ENCODE data around the gene SLC22A23. TPM values are rescaled to one million over a fixed set of nuclear protein-coding genes. Genes with fewer than 3 reads are reported as not detected.
"Not testable (repeated sequence)": the region's sequence is repeated elsewhere in the genome, so short reads cannot be mapped to it uniquely, and the experiment has no call there.

SLC22A23 gene
- total RNA-seq, 1 donor from 2014 or later: 44.3 TPM

DNA sequence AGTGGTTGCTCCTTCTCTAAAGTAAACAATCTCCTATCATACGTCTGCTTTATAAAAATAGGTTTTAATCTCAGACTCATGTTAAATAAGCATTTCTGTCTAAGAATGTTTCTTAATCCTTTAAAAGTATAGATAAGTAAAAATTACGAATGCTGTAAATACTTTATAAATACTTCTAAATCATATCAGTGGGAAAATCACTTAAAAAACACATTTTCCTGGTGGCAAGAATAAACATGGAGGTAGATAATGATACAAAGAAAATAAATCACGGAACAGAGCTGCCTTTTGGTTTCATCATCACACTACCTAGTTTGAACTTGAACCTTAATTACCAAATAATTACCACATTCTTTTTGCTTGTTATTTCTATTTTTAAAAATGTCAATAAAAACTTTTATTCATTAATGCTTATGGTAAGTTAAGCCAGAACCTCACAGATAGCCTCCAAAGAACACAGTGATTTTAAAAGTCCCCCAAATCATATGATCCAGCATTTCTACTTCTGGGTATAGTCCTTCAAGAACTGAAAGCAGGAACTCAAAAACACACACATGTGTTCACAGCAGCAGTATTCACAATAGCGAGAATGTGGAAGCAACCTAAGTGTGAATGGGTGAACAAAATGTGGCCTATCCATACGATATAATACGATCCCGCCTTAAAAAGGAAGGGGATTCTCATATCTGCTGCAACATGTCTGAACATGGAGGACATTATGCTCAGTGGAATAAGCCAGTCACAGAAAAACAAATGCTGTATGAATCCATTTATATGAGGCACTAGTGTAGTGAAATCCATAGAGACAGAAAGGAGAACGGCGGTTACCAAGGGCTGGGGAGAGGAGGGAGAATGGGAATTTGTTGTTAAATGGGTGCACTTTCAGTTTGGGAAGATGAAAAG, 72.4 kb downstream of the SLC22A23 start:
- no peak for DNase-seq

DNA sequence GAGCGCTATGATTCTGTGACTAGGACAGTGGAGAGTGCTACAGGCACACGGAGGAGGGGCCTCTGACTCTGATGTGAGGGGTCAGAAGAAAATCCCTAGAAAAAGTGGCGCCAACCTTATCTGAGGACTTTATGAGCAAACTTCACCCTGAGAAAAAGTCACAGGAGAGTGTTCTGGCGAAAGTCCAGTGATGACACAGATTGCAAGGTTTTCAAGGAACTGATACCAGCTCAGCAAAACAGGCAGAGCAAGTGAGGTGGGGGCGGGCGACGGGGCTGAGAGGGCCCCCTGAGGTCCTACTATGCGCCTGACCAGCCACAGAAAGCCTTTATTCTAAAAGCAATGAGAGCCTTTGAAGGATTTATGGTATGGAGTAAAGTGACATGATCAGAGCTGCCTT, 73.3 kb downstream of the SLC22A23 start:
- DNase-seq: no peak

DNA sequence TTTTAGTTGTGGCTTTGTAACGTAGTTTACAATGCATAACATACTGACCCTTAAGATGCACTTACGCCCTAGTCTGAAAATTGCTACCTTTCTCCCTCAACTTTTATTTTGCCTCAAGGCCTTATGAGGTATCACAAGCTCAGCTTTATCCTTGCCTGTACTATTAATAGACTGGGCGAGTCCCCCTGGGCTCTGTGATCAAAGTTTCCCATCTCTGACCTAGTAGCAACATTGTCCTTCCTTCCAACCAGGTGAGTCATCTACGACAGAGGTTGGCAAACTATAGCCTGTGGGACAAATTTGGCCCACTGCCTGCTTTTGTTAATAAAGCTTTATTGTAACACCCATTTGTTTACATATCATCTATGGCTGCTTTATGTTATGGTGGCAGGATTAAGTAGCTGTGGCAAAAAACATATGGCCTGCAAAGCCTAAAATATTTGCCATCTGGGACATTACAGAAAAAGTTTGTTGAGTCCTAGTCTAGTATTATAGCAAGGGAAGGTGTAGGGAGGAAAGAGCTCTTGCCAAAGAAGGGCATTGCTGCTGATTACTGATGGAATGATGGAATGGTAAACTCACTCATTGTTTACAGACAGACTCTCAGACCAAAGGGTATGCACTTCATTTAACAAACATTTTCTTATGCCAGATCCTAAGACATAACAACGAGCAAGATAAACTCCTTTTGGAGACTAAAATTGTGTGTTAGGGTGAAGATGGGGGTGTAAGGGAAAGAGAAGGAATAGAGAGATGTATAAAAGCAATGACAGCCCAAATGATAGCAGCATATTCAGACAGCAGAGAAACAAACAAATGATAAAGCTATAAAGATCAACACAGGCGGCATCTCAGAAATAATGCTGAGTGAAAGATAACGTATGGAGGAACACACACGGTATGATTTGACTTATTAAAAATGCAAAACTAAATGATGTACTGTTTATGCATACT, 74.2 kb downstream of the SLC22A23 start:
- DNase-seq: no peak

DNA sequence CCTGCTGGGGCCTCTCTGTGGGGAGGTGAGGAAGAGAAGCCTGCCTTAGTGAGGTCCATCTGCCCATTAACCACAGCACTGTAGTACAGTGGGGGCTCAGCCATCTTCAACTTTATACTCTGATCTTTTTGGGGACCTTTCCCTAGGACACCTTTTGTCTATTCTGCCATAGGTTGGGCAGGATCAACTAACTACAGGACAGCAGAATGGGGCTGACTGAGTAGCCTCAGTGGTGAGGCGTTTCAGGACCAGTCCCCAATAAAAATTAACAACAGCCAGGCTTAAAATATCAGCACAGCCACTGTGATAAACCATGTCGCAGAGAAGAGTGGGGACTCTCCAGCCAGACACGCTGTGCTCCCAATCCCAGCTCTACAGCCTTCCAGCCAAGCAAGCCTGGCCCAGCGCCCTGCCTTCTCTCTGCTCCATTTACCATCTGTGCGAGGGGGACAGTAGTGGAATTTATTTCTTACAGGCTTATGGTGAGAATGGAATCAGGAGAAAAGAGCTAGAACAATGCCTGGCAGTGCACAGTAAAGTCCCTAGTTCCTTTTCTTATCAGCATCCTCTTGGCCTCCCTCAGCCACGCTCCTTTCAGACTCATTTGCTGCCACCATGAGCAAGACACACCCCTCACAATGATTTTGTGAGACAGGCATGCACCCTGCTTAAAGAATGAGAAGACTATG, 75.5 kb downstream of the SLC22A23 start:
- DNase-seq: peak; percentile 59

DNA sequence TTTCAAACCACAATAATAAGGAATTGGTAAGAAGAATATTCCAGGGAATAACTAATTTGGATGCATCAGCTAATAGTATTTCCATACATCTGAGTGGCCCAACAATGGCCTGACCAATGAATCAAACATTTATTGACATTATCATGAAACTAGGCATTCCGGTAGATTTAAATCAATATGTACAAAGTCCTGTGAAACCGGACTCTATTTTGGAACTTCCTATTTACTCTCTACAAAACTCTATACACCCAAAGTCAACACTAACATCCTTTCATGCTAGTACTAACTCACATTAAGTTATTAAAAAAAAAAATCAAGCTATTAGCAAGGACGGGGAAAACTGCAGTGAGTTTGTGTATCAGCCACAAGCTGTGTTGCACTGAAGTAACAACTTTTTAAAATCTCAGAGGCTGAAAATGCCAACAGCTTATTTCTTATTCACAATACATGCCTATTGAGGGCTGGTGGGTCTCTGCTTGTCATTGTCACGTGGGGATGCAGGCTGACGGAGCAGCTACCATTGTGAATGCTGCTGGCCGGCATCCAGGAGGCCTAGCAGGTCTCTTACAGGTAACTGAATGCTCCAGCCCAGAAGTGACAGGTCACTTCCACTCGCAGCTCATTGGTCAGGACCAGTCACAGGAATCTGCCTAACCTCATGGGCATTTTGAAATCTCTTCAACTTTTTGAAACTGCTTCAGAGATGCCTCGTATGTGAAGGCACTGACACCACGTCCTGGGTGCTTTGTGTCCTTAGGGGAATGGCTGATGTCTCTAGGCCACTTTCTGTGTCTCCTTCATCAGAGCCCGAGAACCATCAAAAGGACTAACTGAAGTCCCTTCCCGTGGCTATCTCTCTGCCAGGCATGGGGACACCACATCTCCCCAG, 76.3 kb downstream of the SLC22A23 start:
- DNase-seq: no peak

DNA sequence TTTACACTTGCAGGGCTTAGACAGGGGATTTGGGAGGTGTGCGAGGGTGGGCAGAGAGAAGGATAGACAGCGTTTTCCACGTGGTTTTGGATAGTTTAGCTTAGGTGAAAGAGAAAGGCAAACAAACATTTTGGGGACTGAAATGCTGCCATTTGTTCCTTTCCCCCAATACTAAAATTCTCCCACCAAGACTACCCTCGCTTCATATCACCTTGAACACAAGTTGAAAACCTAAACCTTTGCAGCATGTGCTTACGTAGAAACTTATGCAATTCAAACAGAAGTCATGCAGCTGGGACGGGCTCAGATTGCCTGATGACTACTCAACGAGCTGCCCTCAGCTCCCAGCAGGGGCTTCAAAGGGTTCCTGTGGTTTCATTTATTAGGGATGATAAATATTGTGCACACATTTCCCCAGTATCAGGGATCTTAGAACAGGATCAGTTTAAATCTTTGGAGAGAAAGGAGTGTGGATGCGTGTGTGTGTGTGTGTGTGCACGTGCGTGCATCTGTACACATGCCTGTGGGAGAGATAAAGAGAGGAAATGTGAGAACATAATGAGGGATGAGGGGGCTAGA, 77.3 kb downstream of the SLC22A23 start:
- DNase-seq: no peak

DNA sequence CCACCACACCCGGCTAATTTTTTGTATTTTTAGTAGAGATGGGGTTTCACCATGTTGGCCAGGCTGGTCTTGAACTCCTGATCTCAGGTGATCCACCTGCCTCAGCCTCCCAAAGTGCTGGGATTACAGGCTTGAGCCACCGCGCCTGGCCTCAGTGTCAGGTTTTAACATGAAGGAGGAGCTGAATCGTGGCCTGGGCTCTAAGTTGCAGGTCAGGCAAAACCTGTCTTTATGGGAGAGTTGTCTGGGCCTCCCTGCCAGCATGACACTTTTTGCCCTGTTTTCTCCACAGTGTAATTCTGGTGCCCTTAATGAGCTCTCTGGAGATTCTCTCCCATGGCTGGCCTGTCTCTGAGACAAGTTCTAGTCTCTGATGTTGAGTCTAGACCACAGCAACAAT, 78.0 kb downstream of the SLC22A23 start:
- DNase-seq: not testable (repeated sequence)

DNA sequence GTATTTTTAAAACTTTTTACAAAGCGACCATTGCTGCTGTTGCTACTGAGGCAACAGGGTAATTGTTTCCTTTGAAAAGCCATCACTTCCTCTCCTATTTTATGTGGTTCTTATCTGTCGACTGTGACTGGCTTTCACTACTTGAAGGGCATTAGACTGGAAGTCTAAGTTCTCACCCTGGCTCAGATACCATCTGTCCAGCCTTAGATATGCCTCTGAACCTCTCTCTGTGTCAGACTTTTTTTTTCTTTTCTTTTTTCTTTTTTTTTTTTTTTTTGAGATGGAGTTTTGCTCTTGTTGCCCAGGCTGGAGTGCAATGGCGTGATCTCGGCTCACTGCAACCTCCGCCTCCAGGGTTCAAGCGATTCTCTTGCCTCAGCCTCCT, 78.5 kb downstream of the SLC22A23 start:
- DNase-seq: not testable (repeated sequence)

DNA sequence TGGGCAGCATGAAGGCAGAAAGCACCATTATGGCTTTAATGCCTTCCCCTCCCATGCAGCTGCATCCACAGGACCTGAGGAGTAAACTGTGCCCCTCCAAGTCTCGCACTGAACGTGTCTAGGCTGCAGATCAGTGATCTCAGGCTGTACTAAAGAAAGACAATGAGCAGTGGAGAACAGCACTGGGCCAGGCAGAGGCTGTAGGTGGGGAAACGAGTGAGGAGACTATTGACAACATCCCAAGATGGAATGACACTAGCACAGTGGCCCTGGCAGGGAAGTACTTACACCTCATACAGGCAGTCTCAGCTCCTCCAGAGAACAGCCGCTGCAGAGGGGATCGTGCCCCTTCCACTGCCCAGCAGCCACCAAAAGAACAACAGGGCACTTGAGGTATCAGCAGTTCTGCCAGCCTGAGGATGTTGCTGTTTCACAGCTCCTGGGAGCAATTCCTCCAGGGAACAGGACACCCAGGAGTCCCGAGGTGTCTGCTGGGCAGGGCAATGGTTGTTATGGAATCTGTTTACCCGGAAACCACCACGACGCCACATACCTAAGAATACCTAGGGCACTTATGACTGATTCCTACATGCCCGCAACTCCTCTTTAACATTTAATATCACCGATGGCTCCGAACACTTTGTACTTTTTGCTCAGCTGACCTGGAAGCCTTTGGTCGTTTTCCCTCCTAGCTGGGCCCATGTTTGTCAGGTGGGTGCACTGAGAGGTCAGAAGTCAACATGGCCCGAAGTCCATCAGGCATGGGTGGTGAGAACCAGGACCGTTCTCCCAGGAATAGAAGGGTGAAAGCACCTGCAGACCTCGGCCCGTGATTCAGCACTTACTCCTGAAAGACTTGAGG, 79.1 kb downstream of the SLC22A23 start:
- DNase-seq: peak; percentile 27

DNA sequence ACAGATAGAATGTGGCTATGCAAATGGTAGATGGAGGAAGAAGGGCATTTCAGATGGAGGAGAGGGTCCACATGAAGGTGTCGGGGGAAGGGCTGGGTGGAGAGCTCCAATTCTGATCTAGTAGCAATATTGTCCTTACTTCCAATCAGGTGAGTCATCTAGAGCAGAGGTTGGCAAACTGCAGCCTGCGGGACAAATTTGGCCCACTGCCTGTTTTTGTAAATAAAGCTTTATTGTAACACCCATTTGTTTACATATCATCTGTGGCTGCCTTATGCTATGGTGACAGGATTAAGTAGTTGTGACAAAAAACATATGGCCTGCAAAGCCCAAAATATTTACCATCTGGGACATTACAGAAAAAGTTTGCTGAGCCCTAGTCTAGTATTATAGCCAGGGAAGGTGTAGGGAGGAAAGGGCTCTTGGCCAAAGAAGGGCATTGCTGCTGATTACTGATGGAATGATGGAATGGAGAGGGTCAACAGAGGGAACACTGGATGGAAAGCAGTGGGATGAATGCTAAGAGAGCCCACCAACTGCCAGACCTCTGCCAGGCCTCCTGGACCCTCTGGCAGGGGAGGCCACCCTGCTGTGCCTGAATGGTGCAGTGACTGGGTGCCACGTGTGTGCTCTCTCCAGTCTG, 79.8 kb downstream of the SLC22A23 start:
- DNase-seq: no peak

DNA sequence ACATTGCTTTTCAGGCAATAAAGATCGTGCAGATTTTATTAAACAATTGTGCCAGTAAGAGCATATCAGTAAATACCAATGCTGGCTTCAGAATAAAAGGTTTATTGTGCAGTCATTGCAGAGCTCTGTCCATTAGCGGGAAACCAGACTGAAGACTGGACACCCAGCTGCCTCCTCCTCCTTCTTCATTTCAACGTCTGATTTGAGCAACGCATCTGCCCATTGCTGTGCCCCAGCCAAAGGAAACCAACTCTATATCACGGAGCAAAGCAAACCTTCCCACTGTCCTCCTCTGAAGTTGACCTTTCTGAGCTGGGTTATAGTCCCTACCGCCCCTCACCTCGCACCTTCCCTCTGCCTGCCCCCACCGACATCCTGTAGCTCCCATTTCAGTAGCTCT, 80.8 kb downstream of the SLC22A23 start:
- DNase-seq: no peak

DNA sequence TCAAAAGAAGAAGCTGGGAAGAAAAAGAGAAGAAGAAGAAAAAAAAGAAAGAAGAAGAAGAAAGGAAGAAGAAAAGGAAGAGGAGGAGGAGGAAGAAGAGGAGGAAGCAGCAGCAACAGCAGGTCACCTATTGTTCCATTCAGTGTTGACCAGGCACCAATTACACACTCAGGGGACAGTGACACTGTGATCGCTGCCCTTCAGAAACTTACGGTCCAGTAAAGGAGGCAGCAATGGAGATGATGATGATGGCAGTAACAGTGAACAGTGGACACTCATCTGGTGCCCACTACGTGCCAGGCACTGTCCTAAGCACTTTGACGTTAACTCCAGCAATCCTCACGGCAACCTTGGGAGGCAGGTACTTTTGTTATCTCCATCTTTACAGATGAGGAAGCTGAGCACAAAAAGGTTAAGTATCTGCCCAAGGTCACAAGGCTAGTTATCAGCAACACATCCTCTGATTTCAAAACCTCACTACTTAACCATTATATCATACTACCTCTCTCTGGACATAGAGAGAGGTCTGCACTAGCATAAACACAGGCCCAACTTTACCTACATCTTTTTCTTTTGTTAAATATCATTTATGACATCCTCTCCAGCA, 83.2 kb downstream of the SLC22A23 start:
- no peak for DNase-seq

DNA sequence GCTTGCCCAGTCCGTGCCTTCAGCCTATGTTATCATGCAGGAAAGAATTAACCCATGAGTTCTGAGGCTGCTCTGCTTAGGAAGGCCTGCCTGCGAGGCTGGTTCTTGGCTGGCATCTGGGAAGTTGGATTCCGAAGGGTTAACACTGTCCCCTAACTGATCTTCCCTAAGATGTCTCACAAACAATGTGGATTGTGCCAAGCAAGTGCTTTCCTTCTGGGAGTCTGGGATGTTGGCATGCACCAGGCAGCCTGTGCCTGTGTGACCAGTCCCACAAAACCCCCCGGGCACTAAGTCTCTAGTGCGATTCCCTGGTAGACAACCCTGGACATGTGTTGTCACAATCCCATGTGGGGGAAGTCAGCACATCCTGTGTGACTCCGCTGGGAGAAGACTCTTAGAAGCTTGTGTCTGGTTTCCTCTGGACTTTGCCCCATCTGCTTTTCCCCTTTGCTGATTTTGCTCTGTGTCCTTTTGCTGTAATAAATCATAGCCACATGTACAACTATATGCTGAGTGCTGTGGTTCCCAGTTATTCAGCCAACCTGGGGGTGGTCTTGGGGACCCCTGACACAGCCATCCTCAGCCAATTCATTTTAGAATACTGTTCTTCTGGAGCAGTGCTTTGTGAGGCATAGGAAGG, 83.8 kb downstream of the SLC22A23 start:
- no peak for DNase-seq

DNA sequence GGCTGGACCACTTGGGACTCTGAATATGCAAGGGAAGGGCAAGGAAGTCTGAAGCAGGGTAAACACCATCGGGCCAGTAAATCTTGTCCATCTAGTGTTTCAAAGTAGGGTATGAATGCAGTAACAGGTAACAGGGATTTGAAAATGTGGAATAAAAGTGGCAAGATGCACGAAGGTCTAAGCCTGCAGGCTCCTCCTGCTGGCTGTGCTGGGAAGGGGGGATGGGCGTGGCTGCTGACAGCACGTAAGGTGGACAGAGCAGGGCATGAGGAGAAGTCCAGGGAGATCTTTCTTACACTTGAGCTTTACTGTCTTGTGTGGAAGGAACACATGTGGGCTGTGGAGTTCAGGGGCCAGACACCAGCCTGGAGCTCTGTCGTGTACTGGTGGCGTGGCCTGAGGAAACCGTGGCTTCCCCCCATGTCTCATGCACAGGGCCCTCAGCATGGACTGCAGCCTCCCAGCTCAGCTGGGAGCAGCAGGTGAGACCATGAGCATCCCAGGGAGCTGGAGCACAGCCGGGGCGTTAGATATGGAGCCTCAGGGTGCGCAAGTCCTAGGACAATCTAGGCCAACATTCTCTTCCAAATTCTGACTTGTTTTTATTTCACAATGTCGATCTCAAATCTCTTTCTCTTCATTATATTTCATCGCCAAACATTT, 84.5 kb downstream of the SLC22A23 start:
- no peak for DNase-seq

DNA sequence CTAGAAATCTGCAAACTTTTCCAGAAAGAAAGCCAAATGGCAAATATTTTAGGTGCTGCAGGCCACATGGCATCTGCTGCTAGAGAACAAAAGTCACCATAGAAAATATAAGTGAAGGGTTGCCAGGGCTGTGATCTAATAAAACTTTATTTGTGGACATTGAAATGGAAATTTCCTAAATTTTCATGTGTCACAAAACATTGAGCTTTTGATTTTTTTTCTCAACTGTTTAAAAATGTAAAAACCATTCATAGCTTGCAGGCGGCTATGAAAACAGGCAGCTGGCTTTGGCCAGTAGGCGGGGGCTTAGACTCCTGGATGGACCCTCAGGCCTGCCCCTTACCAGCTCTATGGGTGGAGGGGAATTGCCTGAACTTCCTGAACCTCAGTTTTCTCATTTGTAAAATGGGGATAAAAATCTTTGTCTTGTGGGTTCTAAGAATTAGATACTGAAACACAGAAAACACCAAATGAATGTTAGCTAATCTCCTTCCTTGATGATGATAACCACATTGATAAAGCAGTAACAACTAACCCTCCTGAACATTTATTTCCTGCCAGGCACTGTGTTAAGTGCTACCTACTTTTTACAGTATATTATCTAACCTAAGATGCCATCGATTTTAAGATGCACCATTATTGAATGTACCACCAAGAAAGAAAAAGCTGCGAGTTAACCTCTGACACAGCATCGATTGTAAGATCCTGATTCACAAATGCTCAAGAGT, 85.5 kb downstream of the SLC22A23 start:
- no peak for DNase-seq

DNA sequence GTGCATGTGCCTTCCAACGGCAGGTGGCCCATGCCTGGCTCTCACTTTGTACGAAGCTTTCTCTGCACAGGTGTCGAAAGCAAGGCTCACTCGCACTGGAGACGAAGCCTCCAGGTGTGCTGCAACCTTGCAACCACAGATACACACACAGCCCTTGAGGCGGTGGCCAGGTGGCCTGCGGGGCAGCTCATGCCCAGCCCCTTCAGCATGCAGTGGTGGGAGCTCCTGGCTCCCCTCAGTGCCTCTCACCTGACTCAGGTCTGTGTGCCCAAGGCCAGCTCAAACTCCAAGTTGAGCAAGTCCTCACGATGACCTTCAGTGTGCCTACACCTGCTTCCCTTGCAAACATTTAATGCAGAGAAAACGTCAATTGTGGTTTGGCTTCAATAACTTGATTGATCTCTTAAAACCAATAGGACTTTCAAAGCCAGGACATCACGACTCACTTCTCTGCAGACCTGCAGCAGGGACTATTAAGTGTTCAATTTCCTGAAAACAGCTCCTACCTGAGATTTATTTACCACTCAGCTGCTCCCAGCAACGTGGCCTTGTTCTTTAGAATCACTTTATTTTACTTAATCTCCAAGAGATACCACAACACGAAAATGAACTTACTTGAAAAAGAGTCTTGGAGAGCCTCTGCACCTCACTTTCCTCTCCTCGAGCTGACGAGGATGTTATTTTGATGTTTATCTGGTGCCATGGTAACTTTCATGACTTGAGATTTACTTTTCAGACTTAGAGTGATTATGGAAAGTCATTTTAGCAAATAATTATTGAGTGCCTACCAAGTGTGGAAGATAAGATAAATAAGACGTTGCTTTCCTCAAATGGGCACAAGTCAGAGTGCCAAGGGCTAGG, 86.3 kb downstream of the SLC22A23 start:
- DNase-seq: no peak

Data from occipital lobe (tissue), 2 donors.